ENCODE results near the gene IMPACT. TPM values are rescaled to one million over a fixed set of nuclear protein-coding genes. Genes with fewer than 3 reads are reported as not detected.

IMPACT gene
- total RNA-seq, 1 experiment from 2014 or later: 88.3 TPM

DNA sequence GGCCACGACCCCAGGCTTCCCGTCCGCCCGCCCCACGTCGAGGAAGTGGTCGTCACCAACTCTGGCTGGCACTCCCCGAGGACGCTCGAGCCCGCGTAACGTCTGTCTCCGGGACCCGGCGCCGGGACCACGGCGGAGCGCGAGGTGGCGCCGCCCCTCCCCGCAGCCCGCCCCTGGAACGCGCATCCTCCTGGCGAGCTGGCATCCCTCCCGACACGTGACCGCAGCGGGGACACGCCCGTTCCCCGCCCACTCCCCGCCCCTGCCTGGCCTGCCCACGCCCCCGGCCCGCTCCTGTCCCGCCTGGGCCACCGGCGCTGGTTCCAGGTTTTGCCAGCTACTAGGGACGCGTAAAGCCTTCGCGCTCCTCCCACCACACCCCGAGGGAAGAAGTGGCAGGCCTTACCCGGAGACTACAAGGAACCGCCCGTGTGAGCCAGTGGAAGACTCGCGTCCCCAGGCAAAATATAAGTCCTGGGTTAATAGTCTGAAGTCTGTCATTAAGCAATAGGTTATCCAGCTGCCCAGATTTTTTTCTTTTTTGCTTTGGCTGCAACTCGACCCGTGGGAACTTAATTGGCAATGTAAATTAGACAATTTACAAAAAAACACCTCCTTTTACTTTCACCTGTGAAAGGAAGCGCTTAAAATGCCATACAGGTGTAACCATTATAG is 28.6 kb upstream of the IMPACT start, which contains the start of gene OSBPL1A:
Gene OSBPL1A (minus strand): TSS at position 131 of the 675 bp plus-strand sequence. CDS start 20,291 bp downstream, outside the sequence.
- intact Hi-C loops (cut with micrococcal nuclease): loop anchor here (2.0 to 5.0 kb wide), 2 partner anchors 29 to 954 kb away; partner anchors contain the start of genes IMPACT and ZNF521
- Mint-ChIP-seq H3K9me3 (ENCODE audit: unreplicated experiment) (no peaks in the 10 kb centered on the region), H3K4me1 (ENCODE audit: insufficient read depth, unreplicated experiment) (peaks cover 8% of the 10 kb centered on the region), H3K36me3 (ENCODE audit: insufficient read depth, unreplicated experiment) (no peaks in the 10 kb centered on the region), H3K4me3 (ENCODE audit: unreplicated experiment) (peak within 1 kb of the TSS; percentile 77), H3K27ac (ENCODE audit: low read depth, unreplicated experiment) (peak within 1 kb of the TSS; percentile 88), H3K27me3 (ENCODE audit: insufficient read depth, unreplicated experiment) (no peaks in the 10 kb centered on the region)
- POLR2A ChIA-PET: interaction anchor here (0.6 to 3.9 kb wide), 24 partner anchors 8 to 382 kb away, joined by 3 to 103 read pairs (median 5); partner anchors contain the start of genes CABYR and IMPACT
- no TSS peak for BruUV-seq (replicated peaks)
- CTCF ChIA-PET: interaction anchor here (0.6 to 3.3 kb wide), 10 partner anchors 8 to 435 kb away, joined by 3 to 20 read pairs (median 4); no protein-coding TSS in a partner anchor
- TF ChIP-seq, protein P1, sequence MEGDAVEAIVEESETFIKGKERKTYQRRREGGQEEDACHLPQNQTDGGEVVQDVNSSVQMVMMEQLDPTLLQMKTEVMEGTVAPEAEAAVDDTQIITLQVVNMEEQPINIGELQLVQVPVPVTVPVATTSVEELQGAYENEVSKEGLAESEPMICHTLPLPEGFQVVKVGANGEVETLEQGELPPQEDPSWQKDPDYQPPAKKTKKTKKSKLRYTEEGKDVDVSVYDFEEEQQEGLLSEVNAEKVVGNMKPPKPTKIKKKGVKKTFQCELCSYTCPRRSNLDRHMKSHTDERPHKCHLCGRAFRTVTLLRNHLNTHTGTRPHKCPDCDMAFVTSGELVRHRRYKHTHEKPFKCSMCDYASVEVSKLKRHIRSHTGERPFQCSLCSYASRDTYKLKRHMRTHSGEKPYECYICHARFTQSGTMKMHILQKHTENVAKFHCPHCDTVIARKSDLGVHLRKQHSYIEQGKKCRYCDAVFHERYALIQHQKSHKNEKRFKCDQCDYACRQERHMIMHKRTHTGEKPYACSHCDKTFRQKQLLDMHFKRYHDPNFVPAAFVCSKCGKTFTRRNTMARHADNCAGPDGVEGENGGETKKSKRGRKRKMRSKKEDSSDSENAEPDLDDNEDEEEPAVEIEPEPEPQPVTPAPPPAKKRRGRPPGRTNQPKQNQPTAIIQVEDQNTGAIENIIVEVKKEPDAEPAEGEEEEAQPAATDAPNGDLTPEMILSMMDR (IDR thresholded peaks at IDR 0.05; ENCODE audit: unreplicated experiment): no peak
- peak; percentile 94 for DNase-seq (ENCODE audit: unreplicated experiment)

DNA sequence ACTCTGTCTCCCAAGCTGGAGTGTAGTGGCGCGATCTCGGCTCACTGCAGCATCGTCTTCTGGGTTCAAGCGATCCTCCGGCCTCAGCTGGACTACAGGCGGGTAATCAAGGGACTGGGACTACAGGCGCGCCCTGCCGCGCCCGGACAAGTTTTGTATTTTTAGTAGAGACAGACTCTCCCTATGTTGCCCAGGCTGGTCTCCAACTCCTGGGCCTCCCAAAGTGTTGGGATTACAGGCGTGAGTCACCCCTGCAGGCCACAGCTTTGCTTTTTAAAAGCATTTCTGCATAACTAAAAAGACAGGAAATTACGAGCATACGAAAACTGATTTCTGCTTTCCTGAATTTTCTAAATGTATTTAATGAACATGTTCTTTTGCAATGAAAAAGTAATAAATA is 27.9 kb upstream of the IMPACT start:
- Mint-ChIP-seq H3K36me3 (ENCODE audit: insufficient read depth, unreplicated experiment) (no peaks in the 10 kb centered on the region), H3K27ac (ENCODE audit: low read depth, unreplicated experiment) (peak overlapping the region; percentile 88), H3K27me3 (ENCODE audit: insufficient read depth, unreplicated experiment) (no peaks in the 10 kb centered on the region), H3K9me3 (ENCODE audit: unreplicated experiment) (no peaks in the 10 kb centered on the region), H3K4me1 (ENCODE audit: insufficient read depth, unreplicated experiment) (peaks cover 8% of the 10 kb centered on the region), H3K4me3 (ENCODE audit: unreplicated experiment) (peak overlapping the region; percentile 77)
- ChIA-PET CTCF (interaction anchor here (0.6 to 3.3 kb wide), 3 partner anchors 19 to 61 kb away, joined by 3 to 20 read pairs (median 3); no protein-coding TSS in a partner anchor), POLR2A (interaction anchor here (0.6 to 3.9 kb wide), 14 partner anchors 11 to 260 kb away, joined by 3 to 103 read pairs (median 6); partner anchors contain the start of genes CABYR and IMPACT)
- no TSS peak for BruUV-seq (replicated peaks)
- peak; percentile 82 for DNase-seq (ENCODE audit: unreplicated experiment)
- intact Hi-C loops (cut with micrococcal nuclease): loop anchor here (2.0 to 5.0 kb wide), 2 partner anchors 28 to 954 kb away; partner anchors contain the start of genes IMPACT and ZNF521
- TF ChIP-seq, protein P1 (IDR thresholded peaks at IDR 0.05; ENCODE audit: unreplicated experiment): no peak

DNA sequence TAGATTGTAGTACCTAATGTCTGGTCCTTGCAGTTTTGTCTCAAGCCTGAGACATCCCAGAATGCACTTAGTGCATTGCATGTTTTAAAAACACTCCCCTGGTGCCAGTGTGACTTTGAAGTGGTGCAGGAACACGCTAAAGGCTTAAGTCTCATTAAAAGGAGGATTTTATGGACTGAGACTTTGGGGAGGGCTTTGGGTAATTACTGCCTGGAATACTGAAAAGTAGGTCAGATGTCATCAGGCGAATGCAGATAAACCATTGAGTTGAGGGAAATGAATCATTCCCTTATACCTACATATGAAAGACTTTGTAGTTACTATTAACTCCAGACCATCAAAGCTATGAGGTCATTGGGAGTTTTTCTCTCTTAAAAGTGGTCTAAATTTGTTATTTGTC is 25.9 kb upstream of the IMPACT start:
- no peak overlapping the region for H3K27ac Mint-ChIP-seq (ENCODE audit: low read depth, unreplicated experiment)
- no peak for DNase-seq (ENCODE audit: unreplicated experiment)
- TF ChIP-seq, protein P1 (IDR thresholded peaks at IDR 0.05; ENCODE audit: unreplicated experiment): no peak
- no peaks in the 10 kb centered on the region for H3K4me1 Mint-ChIP-seq (ENCODE audit: insufficient read depth, unreplicated experiment)
- no peaks in the 10 kb centered on the region for H3K9me3 Mint-ChIP-seq (ENCODE audit: unreplicated experiment)
- H3K4me3 Mint-ChIP-seq (ENCODE audit: unreplicated experiment): no peak overlapping the region
- H3K36me3 Mint-ChIP-seq (ENCODE audit: insufficient read depth, unreplicated experiment): no peaks in the 10 kb centered on the region
- intact Hi-C loops (cut with micrococcal nuclease): no loop called here
- BruUV-seq (replicated peaks): no TSS peak
- POLR2A ChIA-PET: interaction anchor here (1.8 kb wide), 1 partner anchor 26 kb away, joined by 7 read pairs; the partner anchor contains the start of gene IMPACT
- H3K27me3 Mint-ChIP-seq (ENCODE audit: insufficient read depth, unreplicated experiment): no peaks in the 10 kb centered on the region
- CTCF ChIA-PET: interaction anchor here (0.6 to 1.1 kb wide), 5 partner anchors 9 to 97 kb away, joined by 3 to 5 read pairs (median 3); no protein-coding TSS in a partner anchor

DNA sequence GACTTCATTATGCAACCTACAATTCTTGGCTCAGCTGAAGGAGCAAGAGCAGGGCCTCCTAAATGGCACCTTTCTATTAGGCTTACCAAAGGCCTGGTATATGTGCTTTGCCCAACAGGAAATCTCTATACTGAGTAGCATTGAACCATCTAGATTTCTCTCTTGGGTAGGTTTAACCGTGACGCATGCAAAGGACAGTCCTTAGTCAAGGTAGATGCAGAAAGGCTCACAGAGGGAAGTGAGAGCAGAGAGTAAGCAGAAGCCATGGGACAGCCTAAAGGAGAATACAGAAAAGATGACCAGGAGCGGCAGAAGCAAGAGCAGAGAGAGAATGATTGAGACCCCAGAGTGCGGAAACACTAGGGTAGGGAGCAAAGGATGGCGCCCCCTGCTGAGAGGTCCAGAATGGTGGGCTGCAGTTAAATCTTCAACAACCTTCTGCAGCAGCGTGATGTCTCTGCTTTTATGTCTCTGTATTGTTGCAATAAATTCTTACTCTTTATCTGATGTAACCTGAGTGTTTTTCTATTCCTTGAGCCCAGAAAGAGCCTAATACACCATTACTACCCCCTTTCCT is 24.2 kb upstream of the IMPACT start:
- no peaks in the 10 kb centered on the region for H3K36me3 Mint-ChIP-seq (ENCODE audit: insufficient read depth, unreplicated experiment)
- intact Hi-C loops (cut with micrococcal nuclease): no loop called here
- H3K27ac Mint-ChIP-seq (ENCODE audit: low read depth, unreplicated experiment): no peak overlapping the region
- H3K9me3 Mint-ChIP-seq (ENCODE audit: unreplicated experiment): no peaks in the 10 kb centered on the region
- DNase-seq (ENCODE audit: unreplicated experiment): no peak
- ChIA-PET POLR2A (interaction anchor here (1.8 kb wide), 1 partner anchor 25 kb away, joined by 7 read pairs; the partner anchor contains the start of gene IMPACT), CTCF (no interaction called here)
- peaks cover 14% of the 10 kb centered on the region for H3K27me3 Mint-ChIP-seq (ENCODE audit: insufficient read depth, unreplicated experiment)
- no peak overlapping the region for H3K4me3 Mint-ChIP-seq (ENCODE audit: unreplicated experiment)
- TF ChIP-seq, protein P1 (IDR thresholded peaks at IDR 0.05; ENCODE audit: unreplicated experiment): no peak
- no peaks in the 10 kb centered on the region for H3K4me1 Mint-ChIP-seq (ENCODE audit: insufficient read depth, unreplicated experiment)
- BruUV-seq (replicated peaks): no TSS peak
